Measurements from ENCODE around the gene NAA40.

The NAA40 gene

DNA sequence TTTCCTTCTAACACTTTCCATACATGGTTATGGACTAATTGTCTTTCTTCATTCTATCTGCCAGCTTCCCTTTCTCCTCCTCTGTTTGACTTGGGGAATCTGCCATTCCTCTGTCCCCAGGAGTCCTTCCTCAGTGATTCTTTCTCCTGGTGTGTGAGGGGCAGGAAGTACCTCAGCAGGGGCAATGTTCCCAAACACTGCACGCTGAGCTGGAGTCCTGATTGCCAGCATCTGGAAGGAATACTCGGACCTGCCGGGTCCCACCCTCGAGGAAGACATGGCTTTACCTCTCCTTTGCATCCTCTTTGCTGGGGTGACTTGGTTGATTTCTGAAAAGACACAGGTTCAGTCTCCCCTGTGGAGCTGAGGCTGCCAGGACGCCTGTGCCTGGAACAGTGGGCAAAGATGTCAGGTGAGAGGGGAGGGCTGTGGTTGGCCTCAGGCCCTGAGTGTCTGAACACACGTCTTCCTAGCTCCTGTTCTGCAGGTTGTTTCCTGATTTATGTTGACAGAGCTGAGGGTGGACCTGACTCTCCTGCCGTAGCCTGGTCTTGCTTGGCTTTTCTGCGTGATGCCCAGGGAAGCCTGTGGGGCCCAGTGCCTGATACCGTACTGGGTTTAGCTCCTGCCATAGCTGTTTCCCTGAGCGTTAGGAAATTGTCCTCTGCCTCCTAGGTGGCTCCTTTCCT is 39.9 kb downstream of the NAA40 start:
- no peak overlapping the region for H3K4me2 ChIP-seq (ENCODE audit: low read length, poor library complexity, severe bottlenecking)
- no peak overlapping the region for H3K9ac ChIP-seq (ENCODE audit: low read length)
- no peak overlapping the region for H2BK12ac ChIP-seq (ENCODE audit: low read length in 2 of 2)
- H3K4me1 ChIP-seq (ENCODE audit: control insufficient read depth, insufficient read depth, low read depth, low read length), result peaks cover 34% of the 10 kb centered on the region
- no peak overlapping the region for H4K8ac ChIP-seq (ENCODE audit: low read length)
- no peak overlapping the region for H2BK5ac ChIP-seq (ENCODE audit: low read depth, low read length, poor library complexity, severe bottlenecking)
- no peaks in the 10 kb centered on the region for H3K9me3 ChIP-seq (ENCODE audit: control insufficient read depth, low read length)
- DNase-seq, result no peak
- H3K27me3 ChIP-seq (ENCODE audit: control insufficient read depth in 1 of 2, insufficient read depth in 1 of 2, low read length in 2 of 2), result no peaks in the 10 kb centered on the region
- H3K79me1 ChIP-seq (replicated peaks; ENCODE audit: low read length, poor library complexity, severe bottlenecking), result peaks cover 16% of the 10 kb centered on the region
- H3K23ac ChIP-seq (ENCODE audit: low read length in 2 of 2), result peak overlapping the region in 1 of 2 experiments; percentile 23
- H2BK15ac ChIP-seq (ENCODE audit: low read depth, poor library complexity, severe bottlenecking), result no peak overlapping the region
- 74% methylated on average over 9 of the region's 10 CpGs for WGBS
- H3K4ac ChIP-seq (ENCODE audit: low read depth in 1 of 2, low read length in 2 of 2), result no peak overlapping the region
- H3K18ac ChIP-seq (ENCODE audit: low read depth in 1 of 2, low read length in 2 of 2), result no peak overlapping the region
- no peak overlapping the region for H3K27ac ChIP-seq (ENCODE audit: low read length, poor library complexity, severe bottlenecking)
- peaks cover 13 to 23% of the 10 kb centered on the region in 2 experiments for H3K36me3 ChIP-seq (ENCODE audit: control insufficient read depth in 1 of 2, insufficient read depth in 2 of 2, low read depth in 1 of 2, low read length in 2 of 2)
- H3K4me3 ChIP-seq (ENCODE audit: insufficient read depth in 1 of 2, low read depth in 1 of 2, low read length in 2 of 2), result no peak overlapping the region
- H4K91ac ChIP-seq (ENCODE audit: low read length), result no peak overlapping the region
- H2BK120ac ChIP-seq (ENCODE audit: low read depth, low read length), result no peak overlapping the region
- H2AK5ac ChIP-seq (ENCODE audit: low read length, severe bottlenecking), result peak overlapping the region; percentile 27
- no peak overlapping the region for H3K14ac ChIP-seq (ENCODE audit: low read length in 2 of 2)
- H2AFZ ChIP-seq (ENCODE audit: low read depth, low read length), result no peak overlapping the region

DNA sequence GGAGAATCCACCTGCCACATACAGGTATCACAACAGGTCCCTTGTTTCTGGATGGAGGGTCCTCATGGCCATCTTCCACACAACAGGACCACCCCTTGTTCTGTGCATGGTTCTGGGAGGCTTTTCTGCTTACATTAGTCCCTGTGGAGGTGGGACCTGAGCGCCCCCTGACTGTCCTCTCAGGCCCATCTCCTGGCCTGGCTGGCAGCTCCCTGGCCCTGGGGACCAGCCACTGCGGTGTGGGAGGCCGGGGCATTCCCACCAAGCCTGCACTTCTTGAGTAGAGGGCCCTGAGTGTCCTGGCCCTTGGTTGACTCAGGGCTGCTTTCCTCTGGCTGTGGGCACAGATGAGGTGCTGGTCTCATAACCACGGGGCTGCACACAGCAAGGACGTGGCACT is 40.6 kb downstream of the NAA40 start:
- 89% methylated on average over 5 of the region's 5 CpGs for WGBS
- Histone ChIP-seq H3K36me3 (ENCODE audit: control insufficient read depth in 1 of 2, insufficient read depth in 2 of 2, low read depth in 1 of 2, low read length in 2 of 2) (peaks cover 13 to 23% of the 10 kb centered on the region in 2 experiments), H3K27me3 (ENCODE audit: control insufficient read depth in 1 of 2, insufficient read depth in 1 of 2, low read length in 2 of 2) (no peaks in the 10 kb centered on the region), H3K14ac (ENCODE audit: low read length in 2 of 2) (no peak overlapping the region), H2BK15ac (ENCODE audit: low read depth, poor library complexity, severe bottlenecking) (no peak overlapping the region), H2BK120ac (ENCODE audit: low read depth, low read length) (no peak overlapping the region), H2BK5ac (ENCODE audit: low read depth, low read length, poor library complexity, severe bottlenecking) (no peak overlapping the region), H4K91ac (ENCODE audit: low read length) (no peak overlapping the region), H3K9me3 (ENCODE audit: control insufficient read depth, low read length) (no peaks in the 10 kb centered on the region), H3K23ac (ENCODE audit: low read length in 2 of 2) (no peak overlapping the region), H3K79me1 (replicated peaks; ENCODE audit: low read length, poor library complexity, severe bottlenecking) (peaks cover 17% of the 10 kb centered on the region), H2AFZ (ENCODE audit: low read depth, low read length) (no peak overlapping the region), H3K4me2 (ENCODE audit: low read length, poor library complexity, severe bottlenecking) (no peak overlapping the region), H3K9ac (ENCODE audit: low read length) (no peak overlapping the region), H2AK5ac (ENCODE audit: low read length, severe bottlenecking) (no peak overlapping the region), H2BK12ac (ENCODE audit: low read length in 2 of 2) (no peak overlapping the region), H3K18ac (ENCODE audit: low read depth in 1 of 2, low read length in 2 of 2) (no peak overlapping the region), H3K27ac (ENCODE audit: low read length, poor library complexity, severe bottlenecking) (no peak overlapping the region), H3K4me3 (ENCODE audit: insufficient read depth in 1 of 2, low read depth in 1 of 2, low read length in 2 of 2) (no peak overlapping the region), H3K4ac (ENCODE audit: low read depth in 1 of 2, low read length in 2 of 2) (no peak overlapping the region), H3K4me1 (ENCODE audit: control insufficient read depth, insufficient read depth, low read depth, low read length) (peaks cover 34% of the 10 kb centered on the region), H4K8ac (ENCODE audit: low read length) (no peak overlapping the region)
- no peak for DNase-seq

DNA sequence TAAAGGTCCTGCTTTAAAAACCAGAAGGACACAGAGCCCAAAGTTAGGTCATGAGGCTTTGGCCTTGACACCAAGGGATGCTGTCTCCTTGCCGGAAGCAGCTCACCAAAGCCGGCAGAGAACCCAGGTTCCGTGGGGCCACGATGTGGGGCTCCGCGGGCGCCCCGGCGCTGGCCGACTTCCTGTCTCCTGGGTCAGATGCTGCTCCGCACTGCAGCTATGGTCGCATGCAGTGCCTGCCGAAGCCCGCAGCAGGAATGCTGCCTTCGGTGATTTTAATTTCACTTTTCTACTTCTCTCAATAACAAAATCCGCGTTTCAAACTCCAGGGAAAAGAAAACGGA is 47.0 kb downstream of the NAA40 start:
- H3K27ac ChIP-seq (ENCODE audit: low read length, poor library complexity, severe bottlenecking), result peak overlapping the region; percentile 73

DNA sequence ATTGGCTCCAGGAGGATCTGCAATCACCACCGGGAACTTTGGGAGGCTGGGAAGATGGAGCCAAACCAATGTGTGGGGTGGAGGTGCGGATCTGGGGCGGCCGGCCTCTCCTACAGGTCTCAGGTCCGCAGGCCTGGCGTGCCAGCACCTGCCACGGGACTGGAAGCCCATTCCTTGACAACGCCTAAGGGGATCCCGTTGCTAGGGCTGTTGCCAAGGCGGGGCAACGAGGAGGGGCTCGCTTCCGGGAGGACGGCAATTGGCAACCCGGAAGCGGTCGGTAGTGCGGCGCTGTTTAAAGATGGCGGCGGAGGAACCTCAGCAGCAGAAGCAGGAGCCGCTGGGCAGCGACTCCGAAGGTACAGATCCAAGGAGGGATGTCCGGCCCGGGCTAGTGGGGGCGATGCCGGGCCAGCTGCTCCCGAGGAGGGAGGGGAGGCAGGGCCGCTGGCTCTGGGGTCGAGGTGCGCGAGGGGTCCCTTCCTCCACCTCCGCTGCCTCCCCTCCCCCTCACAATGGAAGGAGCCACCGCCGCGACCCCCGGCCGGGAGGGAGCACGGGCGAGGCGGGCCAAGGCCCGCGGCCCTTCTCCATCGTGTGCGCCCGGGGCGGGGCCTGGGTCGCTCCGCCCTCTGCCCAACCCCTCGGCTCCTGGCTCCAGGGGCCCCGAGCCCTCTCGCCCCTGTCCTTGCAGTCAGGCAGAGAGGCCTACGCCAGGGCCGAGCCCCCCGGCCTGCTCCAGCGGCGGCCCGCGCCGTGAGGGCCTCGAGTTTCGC is 47.5 kb downstream of the NAA40 start, which contains the start of gene OTUB1:
OTUB1 (plus strand) TSS at position 283 of the 776 bp plus-strand sequence; CDS start at position 302, 19 bp downstream.
- DNase-seq, result peak; percentile 94
- Histone ChIP-seq H3K18ac (ENCODE audit: low read depth in 1 of 2, low read length in 2 of 2) (peak within 1 kb of the TSS; percentile 94 to 98), H2BK5ac (ENCODE audit: low read depth, low read length, poor library complexity, severe bottlenecking) (peak within 1 kb of the TSS; percentile 67), H3K27ac (ENCODE audit: low read length, poor library complexity, severe bottlenecking) (peak within 1 kb of the TSS; percentile 73), H4K8ac (ENCODE audit: low read length) (peak within 1 kb of the TSS; percentile 95), H3K4me3 (ENCODE audit: insufficient read depth in 1 of 2, low read depth in 1 of 2, low read length in 2 of 2) (peak within 1 kb of the TSS; percentile 95 to 97), H2BK15ac (ENCODE audit: low read depth, poor library complexity, severe bottlenecking) (peak within 1 kb of the TSS; percentile 33), H2BK120ac (ENCODE audit: low read depth, low read length) (peak within 1 kb of the TSS; percentile 93), H3K27me3 (ENCODE audit: control insufficient read depth in 1 of 2, insufficient read depth in 1 of 2, low read length in 2 of 2) (no peaks in the 10 kb centered on the region), H3K36me3 (ENCODE audit: control insufficient read depth in 1 of 2, insufficient read depth in 2 of 2, low read depth in 1 of 2, low read length in 2 of 2) (peaks cover 29 to 31% of the 10 kb centered on the region in 2 experiments), H3K23ac (ENCODE audit: low read length in 2 of 2) (peak within 1 kb of the TSS in 1 of 2 experiments; percentile 77), H2AK5ac (ENCODE audit: low read length, severe bottlenecking) (peak within 1 kb of the TSS; percentile 35), H3K4me1 (ENCODE audit: control insufficient read depth, insufficient read depth, low read depth, low read length) (peaks cover 31% of the 10 kb centered on the region), H3K9ac (ENCODE audit: low read length) (peak within 1 kb of the TSS; percentile 96), H3K4me2 (ENCODE audit: low read length, poor library complexity, severe bottlenecking) (peak within 1 kb of the TSS; percentile 82), H2BK12ac (ENCODE audit: low read length in 2 of 2) (no peak within 1 kb of the TSS), H3K4ac (ENCODE audit: low read depth in 1 of 2, low read length in 2 of 2) (peak within 1 kb of the TSS; percentile 96), H4K91ac (ENCODE audit: low read length) (peak within 1 kb of the TSS; percentile 99), H3K14ac (ENCODE audit: low read length in 2 of 2) (peak within 1 kb of the TSS in 1 of 2 experiments; percentile 89), H2AFZ (ENCODE audit: low read depth, low read length) (peak within 1 kb of the TSS; percentile 79), H3K79me1 (replicated peaks; ENCODE audit: low read length, poor library complexity, severe bottlenecking) (peaks cover 39% of the 10 kb centered on the region), H3K9me3 (ENCODE audit: control insufficient read depth, low read length) (no peaks in the 10 kb centered on the region)
- 0% methylated on average over 51 of the region's 63 CpGs for WGBS

More for the DNA sequence above, 47.0 kb downstream of the NAA40 start:
- Histone ChIP-seq H3K9me3 (ENCODE audit: control insufficient read depth, low read length) (no peaks in the 10 kb centered on the region), H2BK12ac (ENCODE audit: low read length in 2 of 2) (no peak overlapping the region), H3K4ac (ENCODE audit: low read depth in 1 of 2, low read length in 2 of 2) (peak overlapping the region; percentile 70 to 84), H3K79me1 (replicated peaks; ENCODE audit: low read length, poor library complexity, severe bottlenecking) (peaks cover 40% of the 10 kb centered on the region), H3K9ac (ENCODE audit: low read length) (peak overlapping the region; percentile 96), H3K27me3 (ENCODE audit: control insufficient read depth in 1 of 2, insufficient read depth in 1 of 2, low read length in 2 of 2) (no peaks in the 10 kb centered on the region), H4K91ac (ENCODE audit: low read length) (no peak overlapping the region), H2BK15ac (ENCODE audit: low read depth, poor library complexity, severe bottlenecking) (no peak overlapping the region), H2BK120ac (ENCODE audit: low read depth, low read length) (no peak overlapping the region), H4K8ac (ENCODE audit: low read length) (peak overlapping the region; percentile 89), H2AFZ (ENCODE audit: low read depth, low read length) (peak overlapping the region; percentile 79), H3K14ac (ENCODE audit: low read length in 2 of 2) (no peak overlapping the region), H2BK5ac (ENCODE audit: low read depth, low read length, poor library complexity, severe bottlenecking) (peak overlapping the region; percentile 51), H3K4me1 (ENCODE audit: control insufficient read depth, insufficient read depth, low read depth, low read length) (peaks cover 33% of the 10 kb centered on the region), H3K36me3 (ENCODE audit: control insufficient read depth in 1 of 2, insufficient read depth in 2 of 2, low read depth in 1 of 2, low read length in 2 of 2) (peaks cover 23 to 30% of the 10 kb centered on the region in 2 experiments), H3K4me2 (ENCODE audit: low read length, poor library complexity, severe bottlenecking) (peak overlapping the region; percentile 82), H3K18ac (ENCODE audit: low read depth in 1 of 2, low read length in 2 of 2) (peak overlapping the region in 1 of 2 experiments; percentile 64), H3K23ac (ENCODE audit: low read length in 2 of 2) (no peak overlapping the region), H2AK5ac (ENCODE audit: low read length, severe bottlenecking) (peak overlapping the region; percentile 35), H3K4me3 (ENCODE audit: insufficient read depth in 1 of 2, low read depth in 1 of 2, low read length in 2 of 2) (peak overlapping the region; percentile 95 to 97)
- DNase-seq, result no peak
- WGBS, result 28% methylated on average over 15 of the region's 18 CpGs

Measured in mesenchymal stem cell (in vitro differentiated cells and primary cell).